GM06990 (cell line): Measurements from ENCODE around the gene TNFRSF1A.

Source experiments
- DNase-seq: peaks from one replicate; pipeline ENCODE4 v3.0.0-alpha.2; 2011; ENCODE audit not compliant: insufficient read length; ENCODE audit errors: extremely low read depth
- H3K27me3 ChIP-seq: replicated peaks from 2 replicates; pipeline ENCODE4 v1.6.0; 2011; ENCODE audit warnings: low read length; ENCODE audit not compliant: control insufficient read depth, insufficient read depth
- H3K36me3 ChIP-seq: 2 replicates; pipeline ENCODE4 v1.5.1; 2011; ENCODE audit warnings: low read length; ENCODE audit not compliant: control insufficient read depth, insufficient read depth
- H3K4me3 ChIP-seq: replicated peaks from 2 replicates; pipeline ENCODE4 v1.5.1; 2011; ENCODE audit warnings: low read depth, mild to moderate bottlenecking, control low read depth, low read length
- CTCF ChIP-seq: IDR thresholded peaks from 2 replicates; pipeline ENCODE4 v1.5.1; 2011; ENCODE audit warnings: low read length, control low read depth, mild to moderate bottlenecking, inconsistent platforms; ENCODE audit not compliant: insufficient read depth, poor library complexity, severe bottlenecking

Gene TNFRSF1A

GRCh38 chr12:6315704-6316597 is 25.9 kb downstream of the TNFRSF1A start:
- no peak for TF ChIP-seq CTCF
- H3K4me3 ChIP-seq = no peak overlapping the region
- H3K27me3 ChIP-seq = no peaks in the 10 kb centered on the region; the same call in 1 of the 2 replicates
- no peak for DNase-seq
- no peaks in the 10 kb centered on the region for H3K36me3 ChIP-seq

GRCh38 chr12:6315184-6315583 is 26.7 kb downstream of the TNFRSF1A start:
- no peak overlapping the region for H3K4me3 ChIP-seq
- no peaks in the 10 kb centered on the region; the same call in 1 of the 2 replicates for H3K27me3 ChIP-seq
- H3K36me3 ChIP-seq = no peaks in the 10 kb centered on the region
- DNase-seq = no peak
- no peak for TF ChIP-seq CTCF

GRCh38 chr12:6314776-6315175 is 27.1 kb downstream of the TNFRSF1A start:
- Histone ChIP-seq H3K27me3 (no peaks in the 10 kb centered on the region; the same call in 1 of the 2 replicates), H3K36me3 (no peaks in the 10 kb centered on the region), H3K4me3 (no peak overlapping the region)
- TF ChIP-seq CTCF = no peak
- no peak for DNase-seq

DNA sequence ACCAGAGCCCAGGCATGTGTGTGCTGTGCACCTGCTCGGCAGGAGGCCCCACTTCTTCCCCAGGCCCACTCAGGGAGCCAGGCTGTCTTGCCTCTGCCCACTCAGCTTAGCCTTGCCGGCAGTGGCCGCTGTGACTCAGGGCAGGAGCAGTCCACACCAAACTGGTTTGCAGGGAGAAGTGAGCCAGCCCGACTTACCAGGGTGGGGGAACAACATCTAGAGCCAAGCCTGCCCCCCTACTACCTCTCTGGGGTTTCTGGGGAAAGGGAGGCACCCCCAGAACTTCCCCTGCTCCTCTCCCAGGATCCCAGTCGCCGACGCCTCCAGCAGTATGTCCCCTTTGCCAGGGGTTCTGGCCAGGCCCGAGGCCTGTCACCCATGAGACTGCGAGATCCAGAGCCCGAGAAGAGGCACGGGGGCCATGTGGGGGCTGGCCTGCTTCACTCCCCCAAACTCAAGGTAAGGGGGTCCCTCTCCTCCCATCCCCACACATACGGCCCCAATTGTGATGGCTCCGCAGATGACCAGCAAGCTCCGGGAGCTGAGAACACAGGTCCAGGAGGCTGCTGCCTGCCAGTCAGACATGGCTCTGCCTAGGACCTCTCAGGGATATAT is 28.4 kb downstream of the TNFRSF1A start:
- no peak for DNase-seq
- no peak for TF ChIP-seq CTCF
- Histone ChIP-seq H3K27me3 (no peaks in the 10 kb centered on the region; the same call in 1 of the 2 replicates), H3K36me3 (no peaks in the 10 kb centered on the region), H3K4me3 (no peak overlapping the region)

DNA sequence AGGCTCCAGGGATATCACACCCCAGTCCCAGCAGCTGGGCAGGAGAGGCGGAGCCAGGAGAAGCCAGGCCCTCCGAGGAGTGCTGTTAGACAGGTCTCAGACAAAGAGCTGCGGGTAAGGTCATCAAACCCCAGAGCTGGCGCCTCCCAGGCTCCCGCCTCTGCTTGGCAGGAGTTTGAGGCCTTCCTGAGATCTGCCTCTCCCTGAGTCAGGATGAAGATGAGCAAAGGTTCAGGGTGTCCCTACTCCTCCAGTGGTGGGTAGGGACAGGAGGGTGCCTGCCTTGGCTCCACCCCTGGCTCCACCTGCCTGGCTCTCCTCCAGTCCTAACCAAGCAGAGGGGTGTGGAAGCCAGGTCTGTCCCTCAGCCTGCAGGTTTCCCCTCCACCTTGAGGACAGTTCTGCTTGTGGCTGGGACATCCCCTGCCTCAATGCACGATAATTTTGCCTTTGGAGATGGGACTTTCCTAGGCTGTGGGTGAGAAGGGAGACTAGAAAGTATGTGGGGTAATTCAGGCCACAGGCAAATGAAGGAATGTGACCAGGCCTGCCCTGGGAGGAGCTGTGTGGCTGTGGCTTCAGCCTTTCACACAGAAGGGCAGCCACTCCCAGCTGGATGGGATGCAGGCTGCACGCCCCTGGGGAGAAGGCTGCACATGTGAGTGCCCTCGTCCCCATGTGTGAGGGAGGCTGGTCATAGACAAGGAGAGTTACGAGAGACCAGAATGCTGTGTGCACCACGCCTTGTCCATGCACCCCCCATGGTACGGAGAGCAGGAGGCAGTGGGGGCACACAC is 29.1 kb downstream of the TNFRSF1A start:
- peak; percentile 68 for DNase-seq
- Histone ChIP-seq H3K36me3 (no peaks in the 10 kb centered on the region), H3K27me3 (no peaks in the 10 kb centered on the region), H3K4me3 (no peak overlapping the region)
- TF ChIP-seq CTCF = no peak
